AG10803 (cell line): ENCODE results near the gene WDR1.
A peak's percentile ranks its signal among the peaks of the same experiment; 100 is the strongest.

Experiments
- DNase-seq: peaks from one replicate; pipeline ENCODE4 v3.0.0; 2010; ENCODE audit warnings: low read depth
- H3K4me3 ChIP-seq: 2 replicates; pipeline ENCODE4 v1.5.1; 2011; ENCODE audit warnings: mild to moderate bottlenecking, low read length, control low read depth
- TF ChIP-seq, protein P1 (sequence below): conservative IDR thresholded peaks from 2 replicates; pipeline ENCODE4 v1.5.1; 2011; ENCODE audit warnings: mild to moderate bottlenecking, low read length, control low read depth, inconsistent platforms

The WDR1 gene

DNA sequence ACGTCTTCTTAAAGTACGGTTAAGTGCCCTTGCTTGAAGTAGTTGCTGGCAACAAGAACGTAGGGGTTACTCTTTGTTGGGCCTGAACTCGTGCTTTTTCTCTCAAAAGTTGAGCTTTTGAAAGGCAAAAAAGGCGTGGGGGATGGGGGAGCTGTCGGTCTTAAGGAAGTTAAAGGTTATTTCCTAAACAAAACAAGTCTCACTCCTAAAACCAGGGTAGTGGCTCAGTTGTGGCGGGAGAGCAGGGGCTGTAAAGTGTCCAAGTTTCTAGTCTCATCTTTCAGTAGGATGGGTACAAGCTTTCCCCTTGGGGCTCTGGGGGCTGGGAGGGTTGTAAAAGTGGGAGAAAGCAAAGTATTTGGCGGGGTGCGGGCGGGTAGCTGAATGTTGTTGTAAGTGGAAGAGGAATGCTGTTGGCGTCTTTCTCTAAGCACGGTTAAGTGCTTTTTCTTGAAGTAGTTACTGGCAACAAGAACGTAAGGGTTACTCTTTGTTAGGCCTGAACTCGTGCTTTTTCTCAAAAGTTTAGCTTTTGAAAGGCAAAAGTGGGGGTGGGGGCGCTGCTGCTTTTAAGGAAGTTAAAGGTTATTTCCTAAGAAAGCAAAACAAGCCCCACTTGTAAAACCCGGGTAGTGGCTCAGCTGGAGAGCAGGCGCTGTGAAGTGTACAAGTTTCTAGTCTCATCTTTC is 904 bp upstream of the WDR1 start:
- TF ChIP-seq, protein P1, sequence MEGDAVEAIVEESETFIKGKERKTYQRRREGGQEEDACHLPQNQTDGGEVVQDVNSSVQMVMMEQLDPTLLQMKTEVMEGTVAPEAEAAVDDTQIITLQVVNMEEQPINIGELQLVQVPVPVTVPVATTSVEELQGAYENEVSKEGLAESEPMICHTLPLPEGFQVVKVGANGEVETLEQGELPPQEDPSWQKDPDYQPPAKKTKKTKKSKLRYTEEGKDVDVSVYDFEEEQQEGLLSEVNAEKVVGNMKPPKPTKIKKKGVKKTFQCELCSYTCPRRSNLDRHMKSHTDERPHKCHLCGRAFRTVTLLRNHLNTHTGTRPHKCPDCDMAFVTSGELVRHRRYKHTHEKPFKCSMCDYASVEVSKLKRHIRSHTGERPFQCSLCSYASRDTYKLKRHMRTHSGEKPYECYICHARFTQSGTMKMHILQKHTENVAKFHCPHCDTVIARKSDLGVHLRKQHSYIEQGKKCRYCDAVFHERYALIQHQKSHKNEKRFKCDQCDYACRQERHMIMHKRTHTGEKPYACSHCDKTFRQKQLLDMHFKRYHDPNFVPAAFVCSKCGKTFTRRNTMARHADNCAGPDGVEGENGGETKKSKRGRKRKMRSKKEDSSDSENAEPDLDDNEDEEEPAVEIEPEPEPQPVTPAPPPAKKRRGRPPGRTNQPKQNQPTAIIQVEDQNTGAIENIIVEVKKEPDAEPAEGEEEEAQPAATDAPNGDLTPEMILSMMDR = no peak
- peak overlapping the region; percentile 73 for H3K4me3 ChIP-seq
- peak; percentile 51 for DNase-seq

DNA sequence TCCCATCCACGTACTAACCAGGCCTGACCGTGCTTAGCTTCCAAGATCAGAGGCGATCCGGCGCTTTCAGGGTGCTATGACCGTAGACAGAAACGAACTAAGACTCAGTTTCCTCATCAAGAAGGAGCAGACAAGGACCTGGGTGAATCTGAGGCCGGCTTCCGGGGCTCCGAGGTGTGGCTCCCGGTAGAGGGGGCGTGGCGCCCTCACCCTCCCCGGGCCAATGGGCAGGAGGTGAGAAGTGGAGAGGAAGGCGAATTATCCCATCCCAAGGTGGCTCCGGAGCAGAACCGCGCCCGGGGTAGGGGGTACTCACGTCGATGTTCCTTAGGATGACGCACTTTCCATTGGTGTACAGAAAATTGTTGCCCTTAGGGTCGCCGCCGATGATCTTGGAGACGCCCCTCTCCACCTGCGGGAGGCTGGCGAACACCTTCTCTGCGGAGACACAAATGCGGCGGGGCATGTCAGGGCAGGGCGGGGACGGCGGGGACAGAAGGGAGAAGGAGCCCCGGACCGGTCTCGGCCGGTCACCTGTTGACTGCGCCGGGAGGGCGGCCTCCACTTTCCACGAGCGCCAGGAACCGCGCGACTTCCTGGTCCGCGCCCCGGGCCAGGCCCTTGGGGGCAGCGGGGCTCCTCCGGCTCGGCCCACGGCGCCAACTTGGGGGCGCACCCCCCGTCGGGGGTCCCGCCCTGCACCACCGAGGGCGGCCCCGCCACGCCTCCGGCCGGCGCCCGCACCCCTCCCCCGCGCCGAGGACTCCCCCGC is 616 bp downstream of the WDR1 start:
- TF ChIP-seq, protein P1 = no peak
- no peak for DNase-seq
- peak overlapping the region; percentile 82 for H3K4me3 ChIP-seq

DNA sequence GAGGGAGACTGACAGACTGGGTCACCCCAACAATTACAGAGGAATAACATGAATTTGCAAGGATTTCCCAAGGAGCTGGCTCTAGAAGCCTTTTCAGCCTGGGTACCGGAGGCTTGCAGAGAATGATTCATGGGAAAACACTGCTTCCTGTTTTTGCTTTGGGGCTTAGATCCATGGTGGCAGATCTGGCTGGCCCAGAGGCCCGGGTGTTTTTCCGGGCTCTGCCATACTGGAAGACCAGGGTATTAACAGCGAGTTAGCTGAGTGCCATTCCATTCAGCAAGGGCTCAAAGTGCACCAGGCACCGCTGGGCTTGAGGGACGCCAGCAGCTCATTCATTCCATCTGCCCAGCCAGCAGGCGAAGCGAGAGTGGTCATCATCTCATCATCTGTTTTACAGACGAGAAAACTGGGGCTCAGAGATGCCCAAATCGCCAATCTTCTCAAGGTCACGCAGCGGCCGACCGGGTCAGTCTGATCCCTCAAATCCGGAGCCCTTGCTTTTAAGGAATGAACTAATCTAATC is 1.3 kb downstream of the WDR1 start:
- peak; percentile 69 for DNase-seq
- peak overlapping the region; percentile 82 for H3K4me3 ChIP-seq
- TF ChIP-seq, protein P1 = no peak

DNA sequence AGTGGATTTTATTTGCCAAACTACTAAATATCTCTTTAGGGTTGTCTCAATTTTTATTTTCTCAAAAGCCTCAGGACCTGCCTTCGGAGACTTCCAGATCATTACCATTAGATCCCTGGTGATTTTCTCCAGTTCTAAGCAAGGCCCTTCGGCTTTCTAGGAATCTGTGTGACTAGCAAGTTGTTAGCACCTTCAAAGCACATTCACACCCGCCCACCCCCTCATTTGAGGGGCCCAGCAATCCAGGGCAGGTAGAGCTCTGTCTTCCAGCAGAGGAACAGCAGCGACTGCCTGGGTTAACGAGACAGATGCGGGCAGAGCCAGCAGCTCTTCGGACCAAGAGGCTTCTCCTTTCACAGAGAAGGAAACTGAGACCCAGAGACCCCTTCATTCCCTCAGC is 2.0 kb downstream of the WDR1 start:
- no peak for DNase-seq
- TF ChIP-seq, protein P1 = no peak
- H3K4me3 ChIP-seq = peak overlapping the region; percentile 82

DNA sequence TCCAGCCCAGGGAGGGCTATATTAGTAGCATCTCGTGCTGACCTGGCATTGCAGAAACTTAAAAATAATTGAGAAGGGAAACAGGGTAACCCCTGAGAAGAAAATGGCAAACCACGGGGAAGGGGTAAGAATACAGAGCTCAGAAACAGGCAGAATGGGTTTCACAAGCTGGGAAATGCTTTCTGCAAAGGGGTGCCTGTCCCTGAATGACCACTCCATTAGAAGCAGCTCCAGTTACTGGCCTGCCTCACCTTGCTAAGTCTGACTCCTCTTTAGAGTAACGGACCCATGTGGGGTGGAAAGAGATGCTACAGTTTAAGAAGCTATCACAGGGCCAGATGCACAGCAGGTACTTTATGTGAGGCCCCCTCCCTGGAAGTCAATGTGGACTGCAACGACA is 2.5 kb downstream of the WDR1 start:
- TF ChIP-seq, protein P1 = no peak
- H3K4me3 ChIP-seq = peak overlapping the region; percentile 82
- no peak for DNase-seq

DNA sequence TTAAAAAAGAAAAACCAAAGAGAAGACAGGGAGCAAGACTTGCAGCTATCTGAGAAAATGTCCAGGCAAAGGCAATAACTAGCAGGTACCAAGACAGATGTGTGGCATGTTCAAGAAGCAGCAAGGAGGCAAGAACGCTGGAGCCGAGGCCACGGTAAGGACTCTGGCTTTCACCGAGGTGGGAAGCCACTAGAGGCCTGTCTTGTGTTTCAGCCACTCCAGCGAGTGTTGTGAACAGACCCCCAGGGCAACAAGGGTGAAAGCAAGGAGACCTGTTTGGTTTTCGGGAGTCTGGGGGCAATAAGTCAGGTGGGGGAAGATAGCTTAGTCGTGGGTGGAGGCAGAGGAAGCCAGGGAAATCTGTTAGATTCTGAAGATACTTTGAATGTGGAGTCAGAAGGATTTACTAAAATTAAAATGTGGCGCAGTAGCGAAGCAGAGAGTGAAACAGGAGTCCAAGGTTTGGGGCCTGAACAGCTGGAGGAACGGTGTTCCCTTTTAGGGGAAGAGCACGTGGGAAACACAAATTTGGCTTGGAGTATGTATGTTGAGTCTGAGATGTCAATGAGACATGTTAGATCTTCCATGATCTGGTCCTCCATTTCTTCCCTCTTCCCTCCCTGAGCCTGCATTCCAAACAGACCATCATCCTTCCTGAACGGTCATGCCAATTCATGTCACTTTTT is 3.1 kb downstream of the WDR1 start:
- TF ChIP-seq, protein P1 = no peak
- peak overlapping the region; percentile 82; the same call in 1 of the 2 replicates for H3K4me3 ChIP-seq
- no peak for DNase-seq
